Esophagus muscularis mucosa (tissue), 3 donors: ENCODE data around the gene LRRTM4.

ENCODE experiments used
- CTCF ChIP-seq, 3 experiments: fragments of 200-600 bp in 2 of 3; fragments of 450-650 bp in 1 of 3; sonication (generic) in 2 of 3; IDR thresholded peaks; one replicate each; pipeline ENCODE4 v1.5.1; 2017 to 2019; ENCODE audit warnings: antibody characterized with exemption in 3 of 3, mild to moderate bottlenecking in 2 of 3, moderate library complexity in 1 of 3
- POLR2A ChIP-seq: fragments of 450-650 bp; IDR thresholded peaks from one replicate; pipeline ENCODE4 v1.6.1; 2017; ENCODE audit warnings: antibody characterized with exemption, moderate library complexity, mild to moderate bottlenecking, low read depth

- no peak for TF ChIP-seq POLR2A
- no peak for TF ChIP-seq CTCF (IDR thresholded peaks at IDR 0.05)
Observed at GRCh38 chr2:77512507-77512906, 9.7 kb downstream of the LRRTM4 start.
